SU-DHL-6 (cell line): ENCODE results near the gene NTMT2.

Source experiments
- H2AFZ ChIP-seq: fragments of 200-600 bp; sonication (generic); 2 replicates; pipeline ENCODE4 v1.6.1; 2014; ENCODE audit warnings: low read depth, mild to moderate bottlenecking, moderate library complexity, mixed read lengths, antibody characterized with exemption, low read length; ENCODE audit not compliant: severe bottlenecking
- H3F3A ChIP-seq: fragments of 200-600 bp; shearing (Covaris generic); 2 replicates; pipeline ENCODE4 v1.6.0; 2016; ENCODE audit warnings: antibody characterized with exemption, mild to moderate bottlenecking; ENCODE audit not compliant: insufficient read depth
- H3K27ac ChIP-seq: fragments of 200-600 bp; sonication (generic); 2 replicates; pipeline ENCODE4 v1.5.1; 2016; ENCODE audit warnings: low read depth, mild to moderate bottlenecking, low read length, moderate library complexity, mixed read lengths
- H3K27me3 ChIP-seq: fragments of 200-600 bp; sonication (generic), shearing (Covaris generic); 2 replicates; pipeline ENCODE4 v1.6.0; 2014; ENCODE audit warnings: mild to moderate bottlenecking, low read length
- H3K36me3 ChIP-seq: fragments of 200-600 bp; sonication (generic); 2 replicates; pipeline ENCODE4 v1.6.1; 2014; ENCODE audit warnings: mild to moderate bottlenecking, low read length, mixed read lengths
- H3K4me2 ChIP-seq: fragments of 300-600, 200-600 bp; shearing (Covaris generic), sonication (generic); 2 replicates; pipeline ENCODE4 v1.6.0; 2014; ENCODE audit warnings: low read length, low read depth, mild to moderate bottlenecking; ENCODE audit not compliant: poor library complexity, severe bottlenecking
- H3K4me3 ChIP-seq: fragments of 200-600 bp; sonication (generic); 2 replicates; pipeline ENCODE4 v1.5.1; 2014; ENCODE audit warnings: antibody characterized with exemption, low read length, mild to moderate bottlenecking, mixed read lengths; ENCODE audit not compliant: insufficient read depth, poor library complexity, severe bottlenecking
- H3K79me2 ChIP-seq: fragments of 200-600 bp; sonication (generic); 2 replicates; pipeline ENCODE4 v1.6.1; 2014; ENCODE audit warnings: mild to moderate bottlenecking, low read length, moderate library complexity; ENCODE audit not compliant: insufficient read depth
- H3K9ac ChIP-seq: fragments of 200-600 bp; sonication (generic); 2 replicates; pipeline ENCODE4 v1.7.0; 2014; ENCODE audit warnings: mild to moderate bottlenecking, low read length
- H3K9me2 ChIP-seq: fragments of 200-600 bp; sonication (generic); replicated peaks from 2 replicates; pipeline ENCODE4 v1.6.1; 2014; ENCODE audit warnings: low read length; ENCODE audit not compliant: insufficient read depth
- H3K9me3 ChIP-seq: fragments of 200-600 bp; sonication (generic); 2 replicates; pipeline ENCODE4 v1.6.1; 2014; ENCODE audit warnings: low read length, mixed read lengths; ENCODE audit not compliant: insufficient read depth
- H4K20me1 ChIP-seq: fragments of 200-600 bp; sonication (generic); 2 replicates; pipeline ENCODE4 v1.6.1; 2014; ENCODE audit warnings: low read depth, mild to moderate bottlenecking, antibody characterized with exemption, low read length, moderate library complexity, mixed read lengths
- EZH2phosphoT487 ChIP-seq: fragments of 200-600 bp; sonication (generic), shearing (Covaris generic); conservative IDR thresholded peaks from 2 replicates; pipeline ENCODE4 v1.6.1; 2018; ENCODE audit warnings: mild to moderate bottlenecking, antibody characterized with exemption, low read length, moderate library complexity, mixed read lengths
- TF ChIP-seq, protein P1 (sequence below): fragments of 200-600 bp; sonication (generic); IDR thresholded peaks from one replicate; pipeline ENCODE4 v1.5.1; 2017; ENCODE audit warnings: antibody characterized with exemption, mild to moderate bottlenecking, low read length, moderate library complexity; ENCODE audit not compliant: insufficient read depth, poor library complexity, severe bottlenecking

The NTMT2 gene

DNA sequence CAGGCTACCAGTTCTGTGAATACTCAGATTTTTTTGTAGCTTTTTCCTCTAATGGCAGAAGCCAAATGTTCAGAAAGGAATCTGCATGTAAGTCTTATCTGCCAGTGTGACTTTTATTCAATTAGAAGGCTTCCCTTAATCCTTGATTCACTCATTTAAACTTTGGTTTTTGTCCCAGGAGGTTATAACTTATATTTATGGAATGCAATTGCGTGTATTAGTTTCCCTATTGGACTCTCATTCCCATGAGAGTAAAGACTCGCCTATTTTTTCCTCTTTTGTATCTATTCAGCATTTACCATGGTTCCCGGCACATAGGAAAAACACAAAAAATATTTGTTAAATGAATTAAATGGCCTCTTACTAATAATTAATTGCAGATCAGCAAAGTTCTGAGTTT lies 3.5 kb downstream of the NTMT2 start:
- no peak overlapping the region for H3K4me3 ChIP-seq
- H3K27ac ChIP-seq, result no peak overlapping the region
- TF ChIP-seq, protein P1, sequence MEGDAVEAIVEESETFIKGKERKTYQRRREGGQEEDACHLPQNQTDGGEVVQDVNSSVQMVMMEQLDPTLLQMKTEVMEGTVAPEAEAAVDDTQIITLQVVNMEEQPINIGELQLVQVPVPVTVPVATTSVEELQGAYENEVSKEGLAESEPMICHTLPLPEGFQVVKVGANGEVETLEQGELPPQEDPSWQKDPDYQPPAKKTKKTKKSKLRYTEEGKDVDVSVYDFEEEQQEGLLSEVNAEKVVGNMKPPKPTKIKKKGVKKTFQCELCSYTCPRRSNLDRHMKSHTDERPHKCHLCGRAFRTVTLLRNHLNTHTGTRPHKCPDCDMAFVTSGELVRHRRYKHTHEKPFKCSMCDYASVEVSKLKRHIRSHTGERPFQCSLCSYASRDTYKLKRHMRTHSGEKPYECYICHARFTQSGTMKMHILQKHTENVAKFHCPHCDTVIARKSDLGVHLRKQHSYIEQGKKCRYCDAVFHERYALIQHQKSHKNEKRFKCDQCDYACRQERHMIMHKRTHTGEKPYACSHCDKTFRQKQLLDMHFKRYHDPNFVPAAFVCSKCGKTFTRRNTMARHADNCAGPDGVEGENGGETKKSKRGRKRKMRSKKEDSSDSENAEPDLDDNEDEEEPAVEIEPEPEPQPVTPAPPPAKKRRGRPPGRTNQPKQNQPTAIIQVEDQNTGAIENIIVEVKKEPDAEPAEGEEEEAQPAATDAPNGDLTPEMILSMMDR, result no peak
- TF ChIP-seq EZH2phosphoT487, result no peak
- H4K20me1 ChIP-seq, result no peaks in the 10 kb centered on the region
- no peaks in the 10 kb centered on the region for H3K9me3 ChIP-seq
- H3F3A ChIP-seq, result no peaks in the 10 kb centered on the region
- H3K79me2 ChIP-seq, result no peaks in the 10 kb centered on the region
- H2AFZ ChIP-seq, result no peak overlapping the region
- H3K27me3 ChIP-seq, result no peaks in the 10 kb centered on the region
- no peak overlapping the region for H3K4me2 ChIP-seq
- no peaks in the 10 kb centered on the region for H3K36me3 ChIP-seq
- H3K9me2 ChIP-seq, result 0 out of 2 replicates have a peak, but pooled peaks cover 6% of the 10 kb centered on the region
- no peak overlapping the region for H3K9ac ChIP-seq

DNA sequence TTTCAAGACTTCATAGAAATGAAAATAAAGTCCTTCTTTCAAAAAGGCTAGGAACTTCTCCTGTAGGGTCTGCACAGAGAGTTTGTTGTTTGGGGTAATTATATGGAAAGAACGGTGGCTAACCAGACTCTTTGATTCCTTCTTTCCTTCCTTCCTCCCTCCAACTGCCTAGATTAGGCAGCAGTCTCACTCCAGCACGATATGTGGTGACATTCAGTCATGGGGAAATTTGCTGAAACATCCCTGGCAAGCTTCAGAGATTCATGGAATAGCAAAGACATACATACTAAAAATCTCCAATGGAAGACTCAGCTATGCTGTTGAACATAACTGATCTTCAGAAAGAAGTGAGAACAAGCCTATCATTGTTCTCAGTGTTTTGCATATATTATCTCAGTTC lies 4.3 kb downstream of the NTMT2 start:
- no peak overlapping the region for H3K9ac ChIP-seq
- H3K27ac ChIP-seq, result no peak overlapping the region
- TF ChIP-seq, protein P1, result no peak
- no peak for TF ChIP-seq EZH2phosphoT487

DNA sequence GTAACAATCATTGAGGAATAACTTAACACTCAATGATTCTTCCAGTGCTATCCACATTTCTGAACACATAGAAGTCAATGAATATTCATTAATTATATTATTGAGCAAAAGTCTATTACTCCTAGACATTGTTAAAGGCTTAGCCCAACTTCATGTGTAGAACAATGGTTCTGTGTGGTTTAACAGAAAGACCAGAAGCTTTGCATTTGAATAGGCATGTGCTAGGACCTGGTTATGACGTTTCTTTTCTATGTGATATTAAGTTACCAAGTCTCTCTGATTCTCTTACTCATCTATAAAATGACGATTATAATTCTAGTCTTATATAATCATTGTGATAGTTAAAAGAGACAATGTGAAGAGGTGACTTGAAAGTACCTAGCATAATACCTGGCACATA lies 5.2 kb downstream of the NTMT2 start:
- Histone ChIP-seq H3K79me2 (no peaks in the 10 kb centered on the region), H2AFZ (no peak overlapping the region), H3K9me3 (no peaks in the 10 kb centered on the region), H3K4me3 (no peak overlapping the region), H3K4me2 (no peak overlapping the region), H3K9ac (no peak overlapping the region), H3K27me3 (no peaks in the 10 kb centered on the region), H3F3A (no peaks in the 10 kb centered on the region), H3K27ac (no peak overlapping the region), H3K9me2 (0 out of 2 replicates have a peak, but pooled peaks cover 6% of the 10 kb centered on the region), H3K36me3 (no peaks in the 10 kb centered on the region), H4K20me1 (no peaks in the 10 kb centered on the region)
- TF ChIP-seq EZH2phosphoT487, result no peak
- TF ChIP-seq, protein P1, result no peak

More for the DNA sequence above, 4.3 kb downstream of the NTMT2 start:
- H3K9me2 ChIP-seq, result 0 out of 2 replicates have a peak, but pooled peaks cover 6% of the 10 kb centered on the region
- no peaks in the 10 kb centered on the region for H3F3A ChIP-seq
- no peaks in the 10 kb centered on the region for H3K79me2 ChIP-seq
- no peaks in the 10 kb centered on the region for H4K20me1 ChIP-seq
- no peaks in the 10 kb centered on the region for H3K36me3 ChIP-seq
- no peaks in the 10 kb centered on the region for H3K9me3 ChIP-seq
- no peak overlapping the region for H2AFZ ChIP-seq
- H3K4me2 ChIP-seq, result no peak overlapping the region
- H3K27me3 ChIP-seq, result no peaks in the 10 kb centered on the region
- no peak overlapping the region for H3K4me3 ChIP-seq

DNA sequence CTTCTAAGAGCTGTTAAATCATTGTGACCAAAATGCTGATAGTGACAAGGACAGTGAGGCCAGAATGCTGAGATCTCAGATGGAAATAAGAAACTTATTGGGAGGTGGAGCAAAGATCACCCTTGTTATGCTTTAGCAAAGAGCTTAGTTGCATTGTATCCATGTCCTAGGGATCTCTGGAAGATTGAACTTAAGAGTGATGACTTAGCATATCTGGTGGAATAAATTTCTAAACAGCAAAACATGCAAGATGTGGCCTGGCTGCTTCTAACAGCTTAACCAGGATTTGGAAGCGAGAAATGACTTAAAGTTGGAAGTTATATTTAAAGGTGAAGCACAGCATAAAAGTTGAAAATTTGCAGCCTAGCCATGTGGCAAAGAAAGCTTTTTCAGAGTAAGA lies 7.7 kb downstream of the NTMT2 start:
- no peaks in the 10 kb centered on the region for H3K36me3 ChIP-seq

More for the DNA sequence above, 7.7 kb downstream of the NTMT2 start:
- H3K27me3 ChIP-seq, result no peaks in the 10 kb centered on the region
- no peak overlapping the region for H3K4me3 ChIP-seq
- no peaks in the 10 kb centered on the region for H3F3A ChIP-seq
- H3K9ac ChIP-seq, result no peak overlapping the region
- no peaks in the 10 kb centered on the region for H3K9me3 ChIP-seq
- H3K4me2 ChIP-seq, result no peak overlapping the region
- H2AFZ ChIP-seq, result no peak overlapping the region
- H3K79me2 ChIP-seq, result no peaks in the 10 kb centered on the region
- H3K9me2 ChIP-seq, result 0 out of 2 replicates have a peak, but pooled peaks cover 6% of the 10 kb centered on the region
- no peak overlapping the region for H3K27ac ChIP-seq
- TF ChIP-seq, protein P1, result no peak
- TF ChIP-seq EZH2phosphoT487, result no peak
- no peaks in the 10 kb centered on the region for H4K20me1 ChIP-seq
